ENCODE measurements around the gene UBE2J2.

GRCh38 chr1:1298861-1299685, 25.4 kb upstream of the UBE2J2 start:
- no peak for TF ChIP-seq CTCF (IDR thresholded peaks at IDR 0.05)
- TF ChIP-seq POLR2AphosphoS5 (IDR thresholded peaks at IDR 0.05; ENCODE audit: insufficient read depth in 1 of 2, low read depth in 1 of 2): no peak
